ENCODE data around the gene PDE7B. TPM values are rescaled to one million over a fixed set of nuclear protein-coding genes. Genes with fewer than 3 reads are reported as not detected.

Gene PDE7B
- total and polyA plus RNA-seq, 2 of the 13 experiments (the other 11 are each of a cell fraction or from before 2014, with no cell fraction given): not detected

DNA sequence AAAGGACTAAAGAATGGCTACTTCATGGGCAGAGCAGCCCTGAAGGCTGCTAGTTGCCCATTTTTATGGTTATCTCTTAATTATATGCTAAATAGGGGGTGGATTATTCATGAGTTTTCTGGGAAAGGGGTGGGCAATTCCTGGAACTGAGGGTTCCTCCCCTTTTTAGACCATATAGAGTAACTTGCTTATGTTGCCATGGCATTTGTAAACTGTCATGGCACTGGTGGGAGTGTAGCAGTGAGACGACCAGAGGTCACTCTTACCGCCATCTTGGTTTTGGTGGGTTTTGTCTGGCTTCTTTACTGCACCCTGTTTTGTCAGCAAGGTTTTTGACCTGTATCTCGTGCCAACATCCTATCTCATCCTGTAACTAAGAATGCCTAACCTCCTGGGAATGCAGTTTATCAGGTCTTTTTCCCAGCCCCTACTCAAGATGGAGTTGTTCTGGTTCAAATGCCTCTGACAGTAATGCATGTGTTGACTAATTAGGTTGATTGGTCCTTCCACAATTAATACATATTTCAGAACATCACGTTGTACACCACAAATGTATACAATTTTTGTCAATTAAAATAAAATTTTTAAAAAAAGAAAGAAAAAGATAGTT is 139.5 kb downstream of the PDE7B start:
- Histone ChIP-seq H3K4me1 (ENCODE audit: insufficient read depth, low read length) (no peaks in the 10 kb centered on the region), H4K20me1 (ENCODE audit: insufficient read depth, low read length) (no peaks in the 10 kb centered on the region), H3K4me3 (replicated peaks in 1 of 3; ENCODE audit: insufficient read depth in 1 of 3, low read depth in 2 of 3, low read length in 3 of 3) (no peak overlapping the region), H3K27me3 (ENCODE audit: control insufficient read depth in 1 of 2, insufficient read depth in 2 of 2, low read length in 2 of 2) (no peaks in the 10 kb centered on the region; a peak in 1 of 5 replicates), H3K9ac (ENCODE audit: insufficient read depth, low read depth, low read length) (no peak overlapping the region), H3K36me3 (replicated peaks in 1 of 2; ENCODE audit: control insufficient read depth in 1 of 2, insufficient read depth in 2 of 2, low read length in 2 of 2) (no peaks in the 10 kb centered on the region), H3K4me2 (ENCODE audit: low read depth, low read length) (no peak overlapping the region), H3K79me2 (ENCODE audit: insufficient read depth, low read length) (no peaks in the 10 kb centered on the region), H3K27ac (ENCODE audit: extremely low read length, insufficient read depth, low read length) (no peak overlapping the region), H2AFZ (ENCODE audit: low read length) (no peak overlapping the region), H3K9me3 (ENCODE audit: low read length) (no peaks in the 10 kb centered on the region)
- no peak for FAIRE-seq
- no TSS peak for BruUV-seq (replicated peaks)
- no peak for DNase-seq (ENCODE audit: low spot score)
- in situ Hi-C loops (cut with HindIII; ENCODE audit: extremely low pct_ligation_motif_present, low pct_unique_long_range_greater_than_20kb): no loop called here
- intact Hi-C loops (cut with micrococcal nuclease; ENCODE audit: unreplicated experiment): no loop called here
- no peak for ATAC-seq
- ChIA-PET CTCF (ENCODE audit: low intra/inter-chr PET ratio, low total read pairs) (no interaction called here), POLR2A (no interaction called here)
- 21% methylated on average over 4 of the region's 4 CpGs for WGBS (ENCODE audit: low lambda C conversion rate)
- TF ChIP-seq TCF12 (IDR thresholded peaks at IDR 0.05): no peak
- no peak for TF ChIP-seq TCF12 (CRISPR knock-in tag; IDR thresholded peaks at IDR 0.05)
- TF ChIP-seq GATAD2A (CRISPR knock-in tag; IDR thresholded peaks at IDR 0.05): no peak
- TF ChIP-seq, protein P1, sequence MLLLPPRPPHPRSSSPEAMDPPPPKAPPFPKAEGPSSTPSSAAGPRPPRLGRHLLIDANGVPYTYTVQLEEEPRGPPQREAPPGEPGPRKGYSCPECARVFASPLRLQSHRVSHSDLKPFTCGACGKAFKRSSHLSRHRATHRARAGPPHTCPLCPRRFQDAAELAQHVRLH (CRISPR knock-in tag; IDR thresholded peaks at IDR 0.05; ENCODE audit: borderline replicate concordance, low read depth): no peak
- no peak for TF ChIP-seq TARDBP (CRISPR knock-in tag; IDR thresholded peaks at IDR 0.05)
- TF ChIP-seq MAZ (IDR thresholded peaks at IDR 0.05; ENCODE audit: borderline replicate concordance, low read depth, low read length): no peak
- no peak for TF ChIP-seq MAZ (CRISPR knock-in tag; IDR thresholded peaks at IDR 0.05; ENCODE audit: low read depth)
- TF ChIP-seq ZNF367 (CRISPR knock-in tag; IDR thresholded peaks at IDR 0.05; ENCODE audit: borderline replicate concordance): no peak
- no peak for TF ChIP-seq ZFYVE20 (CRISPR knock-in tag; IDR thresholded peaks at IDR 0.05; ENCODE audit: borderline replicate concordance, low read depth)
- no peak for TF ChIP-seq NR3C1 (CRISPR knock-in tag; IDR thresholded peaks at IDR 0.05)
- TF ChIP-seq ZNF501 (CRISPR knock-in tag; IDR thresholded peaks at IDR 0.05): no peak
- TF ChIP-seq ZNF570 (CRISPR knock-in tag; IDR thresholded peaks at IDR 0.05; ENCODE audit: borderline replicate concordance): no peak
- TF ChIP-seq TIGD3 (CRISPR knock-in tag; IDR thresholded peaks at IDR 0.05; ENCODE audit: borderline replicate concordance): no peak
- TF ChIP-seq, protein P2, sequence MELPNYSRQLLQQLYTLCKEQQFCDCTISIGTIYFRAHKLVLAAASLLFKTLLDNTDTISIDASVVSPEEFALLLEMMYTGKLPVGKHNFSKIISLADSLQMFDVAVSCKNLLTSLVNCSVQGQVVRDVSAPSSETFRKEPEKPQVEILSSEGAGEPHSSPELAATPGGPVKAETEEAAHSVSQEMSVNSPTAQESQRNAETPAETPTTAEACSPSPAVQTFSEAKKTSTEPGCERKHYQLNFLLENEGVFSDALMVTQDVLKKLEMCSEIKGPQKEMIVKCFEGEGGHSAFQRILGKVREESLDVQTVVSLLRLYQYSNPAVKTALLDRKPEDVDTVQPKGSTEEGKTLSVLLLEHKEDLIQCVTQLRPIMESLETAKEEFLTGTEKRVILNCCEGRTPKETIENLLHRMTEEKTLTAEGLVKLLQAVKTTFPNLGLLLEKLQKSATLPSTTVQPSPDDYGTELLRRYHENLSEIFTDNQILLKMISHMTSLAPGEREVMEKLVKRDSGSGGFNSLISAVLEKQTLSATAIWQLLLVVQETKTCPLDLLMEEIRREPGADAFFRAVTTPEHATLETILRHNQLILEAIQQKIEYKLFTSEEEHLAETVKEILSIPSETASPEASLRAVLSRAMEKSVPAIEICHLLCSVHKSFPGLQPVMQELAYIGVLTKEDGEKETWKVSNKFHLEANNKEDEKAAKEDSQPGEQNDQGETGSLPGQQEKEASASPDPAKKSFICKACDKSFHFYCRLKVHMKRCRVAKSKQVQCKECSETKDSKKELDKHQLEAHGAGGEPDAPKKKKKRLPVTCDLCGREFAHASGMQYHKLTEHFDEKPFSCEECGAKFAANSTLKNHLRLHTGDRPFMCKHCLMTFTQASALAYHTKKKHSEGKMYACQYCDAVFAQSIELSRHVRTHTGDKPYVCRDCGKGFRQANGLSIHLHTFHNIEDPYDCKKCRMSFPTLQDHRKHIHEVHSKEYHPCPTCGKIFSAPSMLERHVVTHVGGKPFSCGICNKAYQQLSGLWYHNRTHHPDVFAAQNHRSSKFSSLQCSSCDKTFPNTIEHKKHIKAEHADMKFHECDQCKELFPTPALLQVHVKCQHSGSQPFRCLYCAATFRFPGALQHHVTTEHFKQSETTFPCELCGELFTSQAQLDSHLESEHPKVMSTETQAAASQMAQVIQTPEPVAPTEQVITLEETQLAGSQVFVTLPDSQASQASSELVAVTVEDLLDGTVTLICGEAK (IDR thresholded peaks at IDR 0.05): no peak
- TF ChIP-seq, protein P2 (CRISPR knock-in tag; IDR thresholded peaks at IDR 0.05): no peak
- no peak for TF ChIP-seq ZNF724P (CRISPR knock-in tag; IDR thresholded peaks at IDR 0.05; ENCODE audit: borderline replicate concordance)
